Measurements from ENCODE around the gene SCAND1.

DNA sequence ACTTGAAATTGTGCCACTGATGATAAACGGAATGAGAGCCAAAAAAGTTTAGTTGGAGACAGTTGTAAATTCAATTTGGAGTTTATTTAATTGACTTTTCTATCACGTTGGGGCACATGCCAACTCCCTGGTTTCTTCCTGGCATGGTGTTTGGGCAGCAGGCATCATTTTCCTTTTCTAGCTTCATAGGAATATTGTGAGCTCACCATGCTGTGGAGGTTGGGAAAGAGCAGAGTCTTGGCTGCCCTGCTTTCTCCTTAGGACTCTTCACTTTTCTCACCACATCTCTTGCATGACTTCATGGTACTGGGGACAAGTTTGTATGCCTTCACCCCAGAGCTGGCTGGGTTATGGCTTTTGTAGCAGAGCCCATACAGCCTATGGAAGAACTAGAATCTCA, 6.4 kb downstream of the SCAND1 start:
- TF ChIP-seq, protein P1, sequence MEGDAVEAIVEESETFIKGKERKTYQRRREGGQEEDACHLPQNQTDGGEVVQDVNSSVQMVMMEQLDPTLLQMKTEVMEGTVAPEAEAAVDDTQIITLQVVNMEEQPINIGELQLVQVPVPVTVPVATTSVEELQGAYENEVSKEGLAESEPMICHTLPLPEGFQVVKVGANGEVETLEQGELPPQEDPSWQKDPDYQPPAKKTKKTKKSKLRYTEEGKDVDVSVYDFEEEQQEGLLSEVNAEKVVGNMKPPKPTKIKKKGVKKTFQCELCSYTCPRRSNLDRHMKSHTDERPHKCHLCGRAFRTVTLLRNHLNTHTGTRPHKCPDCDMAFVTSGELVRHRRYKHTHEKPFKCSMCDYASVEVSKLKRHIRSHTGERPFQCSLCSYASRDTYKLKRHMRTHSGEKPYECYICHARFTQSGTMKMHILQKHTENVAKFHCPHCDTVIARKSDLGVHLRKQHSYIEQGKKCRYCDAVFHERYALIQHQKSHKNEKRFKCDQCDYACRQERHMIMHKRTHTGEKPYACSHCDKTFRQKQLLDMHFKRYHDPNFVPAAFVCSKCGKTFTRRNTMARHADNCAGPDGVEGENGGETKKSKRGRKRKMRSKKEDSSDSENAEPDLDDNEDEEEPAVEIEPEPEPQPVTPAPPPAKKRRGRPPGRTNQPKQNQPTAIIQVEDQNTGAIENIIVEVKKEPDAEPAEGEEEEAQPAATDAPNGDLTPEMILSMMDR (IDR thresholded peaks at IDR 0.05 in 4 of 5, conservative IDR thresholded peaks at IDR 0.05 in 1 of 5): no peak
- TF ChIP-seq POLR2A (IDR thresholded peaks at IDR 0.05): no peak
